ENCODE measurements around the gene PRDM13.
"Not testable (repeated sequence)": the region's sequence is repeated elsewhere in the genome, so short reads cannot be mapped to it uniquely, and the experiment has no call there.

Gene PRDM13

GRCh38 chr6:99637629-99638028, 31.0 kb downstream of the PRDM13 start:
- no peak overlapping the region for H3K4me3 ChIP-seq (ENCODE audit: insufficient read depth, low read depth, low read length)

GRCh38 chr6:99638358-99638757, 31.7 kb downstream of the PRDM13 start:
- not testable (repeated sequence) for H3K27ac ChIP-seq (ENCODE audit: insufficient read depth, low read depth, low read length, poor library complexity, severe bottlenecking); H3K27me3 ChIP-seq (ENCODE audit: control insufficient read depth, insufficient read depth, low read length, poor library complexity, severe bottlenecking)
- 84 to 88% methylated on average over 1 of the region's 1 CpG for WGBS, 2 experiments

More at GRCh38 chr6:99637629-99638028, 31.0 kb downstream of the PRDM13 start:
- H3K4me1 ChIP-seq (ENCODE audit: control insufficient read depth, insufficient read depth, low read length) = no peaks in the 10 kb centered on the region
- peaks cover 4% of the 10 kb centered on the region for H3K27me3 ChIP-seq (ENCODE audit: control insufficient read depth, insufficient read depth, low read length, poor library complexity, severe bottlenecking)
- WGBS, 2 experiments = 71 to 87% methylated on average over 1 of the region's 1 CpG
- H3K27ac ChIP-seq (ENCODE audit: insufficient read depth, low read depth, low read length, poor library complexity, severe bottlenecking) = no peak overlapping the region
- no peaks in the 10 kb centered on the region for H3K36me3 ChIP-seq (ENCODE audit: control insufficient read depth, insufficient read depth, low read length)
- H3K9me3 ChIP-seq (ENCODE audit: control insufficient read depth, low read length) = no peaks in the 10 kb centered on the region

DNA sequence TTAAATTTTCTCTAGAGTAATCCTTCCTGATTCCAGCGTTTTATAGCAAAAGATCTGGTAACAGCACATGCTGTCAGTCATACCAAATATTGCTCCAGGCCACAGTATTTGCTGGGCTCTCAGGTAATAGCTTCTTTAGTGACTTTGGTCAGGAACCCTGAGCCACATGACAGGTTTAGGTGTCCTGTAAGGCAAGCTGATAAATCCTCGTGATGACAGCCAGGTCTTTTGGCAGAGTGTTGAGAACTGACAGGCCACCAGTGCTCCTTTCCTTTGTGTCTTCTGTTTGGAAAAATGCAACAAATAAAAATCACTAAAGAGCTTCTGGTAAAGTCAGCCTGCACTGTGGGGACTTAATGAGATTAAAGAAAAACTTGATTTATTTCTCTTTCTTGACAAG, 34.6 kb downstream of the PRDM13 start:
- Histone ChIP-seq H3K27ac (ENCODE audit: insufficient read depth, low read depth, low read length, poor library complexity, severe bottlenecking) (no peak overlapping the region), H3K9me3 (ENCODE audit: control insufficient read depth, low read length) (no peaks in the 10 kb centered on the region), H3K4me1 (ENCODE audit: control insufficient read depth, insufficient read depth, low read length) (no peaks in the 10 kb centered on the region), H3K4me3 (ENCODE audit: insufficient read depth, low read depth, low read length) (no peak overlapping the region), H3K27me3 (ENCODE audit: control insufficient read depth, insufficient read depth, low read length, poor library complexity, severe bottlenecking) (peaks cover 4% of the 10 kb centered on the region), H3K36me3 (ENCODE audit: control insufficient read depth, insufficient read depth, low read length) (no peaks in the 10 kb centered on the region)
- 68 to 72% methylated on average over 2 of the region's 2 CpGs for WGBS, 2 experiments

More at GRCh38 chr6:99638358-99638757, 31.7 kb downstream of the PRDM13 start:
- not testable (repeated sequence) for H3K4me1 ChIP-seq (ENCODE audit: control insufficient read depth, insufficient read depth, low read length); H3K9me3 ChIP-seq (ENCODE audit: control insufficient read depth, low read length); H3K36me3 ChIP-seq (ENCODE audit: control insufficient read depth, insufficient read depth, low read length); H3K4me3 ChIP-seq (ENCODE audit: insufficient read depth, low read depth, low read length)

DNA sequence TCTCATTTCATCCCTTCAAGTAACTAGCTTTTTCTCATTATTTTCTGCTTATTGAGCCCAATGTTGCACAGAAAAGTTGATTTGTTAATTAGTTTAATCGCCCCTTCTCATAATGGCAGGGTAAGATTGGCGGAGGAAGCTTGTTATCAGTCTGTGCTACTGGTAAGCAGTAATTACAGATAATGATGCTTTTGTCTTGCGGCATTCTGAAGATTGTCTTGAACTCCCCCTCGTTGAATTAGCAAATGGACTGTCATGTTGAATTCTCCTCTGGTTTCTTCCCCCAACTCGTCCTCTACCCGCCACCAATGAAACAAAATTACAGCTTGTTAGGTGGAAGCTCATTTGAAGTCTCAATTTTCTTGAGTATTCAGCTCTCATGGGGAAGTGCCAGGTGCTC, 39.4 kb downstream of the PRDM13 start:
- Histone ChIP-seq H3K36me3 (ENCODE audit: control insufficient read depth, insufficient read depth, low read length) (no peaks in the 10 kb centered on the region), H3K9me3 (ENCODE audit: control insufficient read depth, low read length) (no peaks in the 10 kb centered on the region), H3K4me1 (ENCODE audit: control insufficient read depth, insufficient read depth, low read length) (no peaks in the 10 kb centered on the region), H3K27me3 (ENCODE audit: control insufficient read depth, insufficient read depth, low read length, poor library complexity, severe bottlenecking) (peaks cover 4% of the 10 kb centered on the region), H3K27ac (ENCODE audit: insufficient read depth, low read depth, low read length, poor library complexity, severe bottlenecking) (no peak overlapping the region), H3K4me3 (ENCODE audit: insufficient read depth, low read depth, low read length) (no peak overlapping the region)
- 84 to 86% methylated on average over 6 of the region's 6 CpGs for WGBS, 2 experiments

DNA sequence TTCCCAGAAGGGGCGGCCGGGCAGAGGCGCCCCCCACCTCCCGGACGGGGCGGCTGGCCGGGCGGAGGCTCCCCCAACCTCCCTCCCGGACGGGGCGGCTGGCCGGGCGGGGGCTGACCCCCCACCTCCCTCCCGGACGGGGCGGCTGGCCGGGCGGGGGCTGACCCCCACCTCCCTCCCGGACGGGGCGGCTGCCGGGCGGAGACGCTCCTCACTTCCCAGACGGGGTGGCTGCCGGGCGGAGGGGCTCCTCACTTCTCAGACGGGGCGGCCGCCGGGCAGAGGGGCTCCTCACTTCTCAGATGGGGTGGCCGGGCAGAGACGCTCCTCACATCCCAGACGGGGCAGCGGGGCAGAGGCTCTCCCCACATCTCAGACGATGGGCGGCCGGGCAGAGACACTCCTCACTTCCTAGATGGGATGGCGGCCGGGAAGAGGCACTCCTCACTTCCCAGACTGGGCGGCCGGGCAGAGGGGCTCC, 43.5 kb downstream of the PRDM13 start:
- not testable (repeated sequence) for H3K27me3 ChIP-seq (ENCODE audit: control insufficient read depth, insufficient read depth, low read length, poor library complexity, severe bottlenecking); H3K27ac ChIP-seq (ENCODE audit: insufficient read depth, low read depth, low read length, poor library complexity, severe bottlenecking); H3K4me1 ChIP-seq (ENCODE audit: control insufficient read depth, insufficient read depth, low read length); H3K9me3 ChIP-seq (ENCODE audit: control insufficient read depth, low read length); H3K36me3 ChIP-seq (ENCODE audit: control insufficient read depth, insufficient read depth, low read length); H3K4me3 ChIP-seq (ENCODE audit: insufficient read depth, low read depth, low read length)
- 95 to 97% methylated on average over 26 to 31 of the region's 42 CpGs for WGBS, 2 experiments

DNA sequence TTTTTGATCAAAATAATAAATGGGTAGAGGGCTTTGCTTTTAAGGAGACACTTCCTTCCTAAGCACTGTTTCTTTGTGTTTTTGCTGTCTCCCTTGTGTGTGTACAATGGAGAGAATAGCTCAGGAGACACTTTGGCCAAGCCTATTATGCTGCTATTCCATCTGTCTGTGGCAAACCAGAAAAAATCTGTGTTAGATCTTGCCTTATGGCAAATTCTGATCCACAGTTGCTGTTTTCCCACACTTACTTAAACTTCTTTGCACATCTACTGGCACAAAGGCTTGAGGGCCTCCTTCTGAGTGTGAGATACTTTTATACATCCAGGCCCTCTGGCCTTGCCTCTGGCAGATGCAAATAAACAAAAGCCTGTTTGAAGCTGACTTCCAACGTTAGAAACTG, 53.6 kb downstream of the PRDM13 start:
- Histone ChIP-seq H3K4me3 (ENCODE audit: insufficient read depth, low read depth, low read length) (no peak overlapping the region), H3K27me3 (ENCODE audit: control insufficient read depth, insufficient read depth, low read length, poor library complexity, severe bottlenecking) (no peaks in the 10 kb centered on the region), H3K36me3 (ENCODE audit: control insufficient read depth, insufficient read depth, low read length) (no peaks in the 10 kb centered on the region), H3K4me1 (ENCODE audit: control insufficient read depth, insufficient read depth, low read length) (no peaks in the 10 kb centered on the region), H3K9me3 (ENCODE audit: control insufficient read depth, low read length) (no peaks in the 10 kb centered on the region), H3K27ac (ENCODE audit: insufficient read depth, low read depth, low read length, poor library complexity, severe bottlenecking) (no peak overlapping the region)
- WGBS, 2 experiments = 53 to 72% methylated on average over 1 of the region's 1 CpG

GRCh38 chr6:99661870-99662269, 55.2 kb downstream of the PRDM13 start:
- H3K4me1 ChIP-seq (ENCODE audit: control insufficient read depth, insufficient read depth, low read length) = no peaks in the 10 kb centered on the region
- no peak overlapping the region for H3K27ac ChIP-seq (ENCODE audit: insufficient read depth, low read depth, low read length, poor library complexity, severe bottlenecking)
- no peaks in the 10 kb centered on the region for H3K9me3 ChIP-seq (ENCODE audit: control insufficient read depth, low read length)
- no peaks in the 10 kb centered on the region for H3K36me3 ChIP-seq (ENCODE audit: control insufficient read depth, insufficient read depth, low read length)
- WGBS, 2 experiments = 80 to 93% methylated on average over 1 of the region's 1 CpG
- H3K4me3 ChIP-seq (ENCODE audit: insufficient read depth, low read depth, low read length) = no peak overlapping the region
- no peaks in the 10 kb centered on the region for H3K27me3 ChIP-seq (ENCODE audit: control insufficient read depth, insufficient read depth, low read length, poor library complexity, severe bottlenecking)

- no peaks in the 10 kb centered on the region for H3K36me3 ChIP-seq (ENCODE audit: control insufficient read depth, insufficient read depth, low read length)
- H3K27ac ChIP-seq (ENCODE audit: insufficient read depth, low read depth, low read length, poor library complexity, severe bottlenecking) = no peak overlapping the region
- no peaks in the 10 kb centered on the region for H3K27me3 ChIP-seq (ENCODE audit: control insufficient read depth, insufficient read depth, low read length, poor library complexity, severe bottlenecking)
- WGBS, 2 experiments = 96 to 100% methylated on average over 1 of the region's 1 CpG
- H3K4me3 ChIP-seq (ENCODE audit: insufficient read depth, low read depth, low read length) = no peak overlapping the region
- H3K4me1 ChIP-seq (ENCODE audit: control insufficient read depth, insufficient read depth, low read length) = no peaks in the 10 kb centered on the region
- H3K9me3 ChIP-seq (ENCODE audit: control insufficient read depth, low read length) = no peaks in the 10 kb centered on the region
These were observed 56.0 kb downstream of the PRDM13 start for GRCh38 chr6:99662616-99663015.

Data from ectodermal cell (in vitro differentiated cells).